OCI-LY1 (cell line): ENCODE data around the gene KLK1.

Source experiments
- H2AFZ ChIP-seq: fragments of 200-600 bp; sonication (generic), shearing (Covaris generic); 2 replicates; pipeline ENCODE4 v1.6.0; 2014; ENCODE audit warnings: antibody characterized with exemption, mild to moderate bottlenecking, low read length
- H3F3A ChIP-seq: fragments of 200-600 bp; sonication (generic), shearing (Covaris generic); 2 replicates; pipeline ENCODE4 v1.6.0; 2014; ENCODE audit warnings: mild to moderate bottlenecking, antibody characterized with exemption, low read length, moderate library complexity; ENCODE audit not compliant: insufficient read depth
- H3K27ac ChIP-seq: fragments of 200-600 bp; sonication (generic); 2 replicates; pipeline ENCODE4 v1.5.1; 2014; ENCODE audit warnings: low read length, mixed run types, mild to moderate bottlenecking, low read depth; ENCODE audit not compliant: poor library complexity, severe bottlenecking
- H3K27me3 ChIP-seq: fragments of 200-600 bp; sonication (generic); 2 replicates; pipeline ENCODE4 v1.6.0; 2014; ENCODE audit warnings: antibody characterized with exemption, mild to moderate bottlenecking, low read length, moderate library complexity; ENCODE audit not compliant: insufficient read depth
- H3K36me3 ChIP-seq: fragments of 200-600 bp; sonication (generic); 2 replicates; pipeline ENCODE4 v1.6.1; 2014; ENCODE audit warnings: mild to moderate bottlenecking, antibody characterized with exemption, low read length, moderate library complexity, mixed read lengths; ENCODE audit not compliant: insufficient read depth
- H3K4me1 ChIP-seq: fragments of 200-600 bp; sonication (generic); 2 replicates; pipeline ENCODE4 v1.5.1; 2014; ENCODE audit warnings: mild to moderate bottlenecking, low read length, moderate library complexity; ENCODE audit not compliant: insufficient read depth, severe bottlenecking
- H3K4me2 ChIP-seq: fragments of 200-600 bp; sonication (generic), shearing (Covaris generic); 2 replicates; pipeline ENCODE4 v1.6.1; 2014; ENCODE audit warnings: low read length
- H3K4me3 ChIP-seq: fragments of 200-600 bp; sonication (generic); 2 replicates; pipeline ENCODE4 v1.5.1; 2014; ENCODE audit warnings: low read length, low read depth, mild to moderate bottlenecking, mixed read lengths; ENCODE audit not compliant: poor library complexity, severe bottlenecking
- H3K79me2 ChIP-seq: fragments of 200-600 bp; shearing (Covaris generic); 2 replicates; pipeline ENCODE4 v1.6.1; 2016; ENCODE audit warnings: mixed run types, low read length, mixed read lengths; ENCODE audit not compliant: insufficient read depth
- H3K9ac ChIP-seq: fragments of 200-600 bp; sonication (generic), shearing (Covaris generic); 2 replicates; pipeline ENCODE4 v1.6.1; 2014; ENCODE audit warnings: mild to moderate bottlenecking, low read length, mixed read lengths
- H3K9me2 ChIP-seq: fragments of 200-600 bp; sonication (generic), shearing (Covaris generic); 2 replicates; pipeline ENCODE4 v1.6.1; 2014; ENCODE audit warnings: low read depth, mild to moderate bottlenecking, low read length, mixed read lengths
- H3K9me3 ChIP-seq: fragments of 200-600 bp; shearing (Covaris generic); 2 replicates; pipeline ENCODE4 v1.6.1; 2014; ENCODE audit warnings: low read length, mixed read lengths
- H4K20me1 ChIP-seq: fragments of 200-600 bp; sonication (generic), shearing (Covaris generic); 2 replicates; pipeline ENCODE4 v1.6.0; 2016; ENCODE audit warnings: mild to moderate bottlenecking, low read length; ENCODE audit not compliant: insufficient read depth
- CTCF ChIP-seq: fragments of 200-600 bp; sonication (generic), shearing (Covaris generic); IDR thresholded peaks from 2 replicates; pipeline ENCODE4 v1.5.1; 2017; ENCODE audit warnings: mild to moderate bottlenecking, antibody characterized with exemption, low read length, moderate library complexity, mixed read lengths
- EZH2 ChIP-seq: fragments of 200-600 bp; sonication (generic), shearing (Covaris generic); IDR thresholded peaks from 2 replicates; pipeline ENCODE4 v1.8.0; 2017; ENCODE audit warnings: borderline replicate concordance, mixed run types, mild to moderate bottlenecking, antibody characterized with exemption, low read length, moderate library complexity, mixed read lengths

The KLK1 gene

GRCh38 chr19:50832666-50833065 lies 9.1 kb upstream of the KLK1 start:
- Histone ChIP-seq H3K4me2 (no peak overlapping the region), H3K4me3 (no peak overlapping the region), H3K9me2 (no peaks in the 10 kb centered on the region), H2AFZ (no peak overlapping the region), H3K79me2 (no peaks in the 10 kb centered on the region), H4K20me1 (no peaks in the 10 kb centered on the region), H3K27ac (no peak overlapping the region), H3K36me3 (no peaks in the 10 kb centered on the region), H3K9me3 (no peaks in the 10 kb centered on the region), H3F3A (no peaks in the 10 kb centered on the region), H3K27me3 (peaks cover 4% of the 10 kb centered on the region; the same call in 1 of the 2 replicates), H3K4me1 (peaks cover 10% of the 10 kb centered on the region), H3K9ac (no peak overlapping the region)
- TF ChIP-seq CTCF (no peak), EZH2 (no peak)

GRCh38 chr19:50831026-50831396 lies 7.4 kb upstream of the KLK1 start:
- Histone ChIP-seq H3K27me3 (peaks cover 4% of the 10 kb centered on the region; the same call in 1 of the 2 replicates), H4K20me1 (no peaks in the 10 kb centered on the region), H3K4me1 (peaks cover 7% of the 10 kb centered on the region), H3K9me3 (no peaks in the 10 kb centered on the region), H3K9ac (no peak overlapping the region), H3K4me3 (no peak overlapping the region), H3K36me3 (no peaks in the 10 kb centered on the region), H3K27ac (no peak overlapping the region), H3K4me2 (no peak overlapping the region), H2AFZ (no peak overlapping the region), H3K79me2 (no peaks in the 10 kb centered on the region), H3F3A (no peaks in the 10 kb centered on the region), H3K9me2 (no peaks in the 10 kb centered on the region)
- TF ChIP-seq EZH2 (no peak), CTCF (no peak)

DNA sequence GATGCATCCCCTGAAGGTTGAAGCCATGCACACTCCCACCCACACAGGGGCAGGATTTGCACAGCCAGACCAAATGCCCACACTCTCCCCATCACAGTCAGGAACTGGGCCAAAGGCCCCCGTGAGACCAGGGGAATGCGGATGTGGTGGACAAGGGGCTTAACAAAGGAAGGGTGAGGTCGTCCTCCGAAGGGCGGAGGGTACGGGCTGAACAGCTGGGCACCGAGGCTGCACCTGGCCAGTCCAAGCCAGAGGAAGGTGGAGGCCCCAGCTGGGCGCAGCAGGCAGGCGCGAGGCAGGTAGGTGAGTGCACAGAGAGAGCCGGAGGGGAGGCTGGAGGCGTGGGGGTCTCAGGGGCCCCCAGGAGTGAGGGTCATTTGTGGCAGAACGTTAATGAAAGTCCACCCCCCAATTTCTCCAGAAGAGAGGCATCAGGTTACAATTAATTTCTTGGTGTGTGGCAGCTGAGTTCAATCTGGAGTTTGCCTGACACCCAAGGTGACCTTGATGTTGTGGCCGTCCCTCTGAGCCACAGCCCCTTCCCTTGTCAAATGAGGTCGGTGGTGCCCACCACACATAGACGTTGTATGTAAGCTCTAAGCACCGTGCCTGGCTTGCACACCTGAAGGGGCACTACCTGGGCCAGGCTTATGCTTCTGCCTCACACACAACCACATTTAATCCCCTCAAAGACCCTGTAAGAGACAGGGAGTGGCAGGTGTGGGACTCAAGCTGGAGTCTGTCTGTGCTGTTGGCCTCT lies 6.9 kb upstream of the KLK1 start:
- Histone ChIP-seq H4K20me1 (no peaks in the 10 kb centered on the region), H3K79me2 (no peaks in the 10 kb centered on the region), H3K4me1 (peaks cover 3% of the 10 kb centered on the region), H3K9me2 (no peaks in the 10 kb centered on the region), H3K27me3 (peaks cover 4% of the 10 kb centered on the region; the same call in 1 of the 2 replicates), H3K9ac (no peak overlapping the region), H3K36me3 (no peaks in the 10 kb centered on the region), H3K27ac (no peak overlapping the region), H3K4me2 (no peak overlapping the region), H2AFZ (no peak overlapping the region), H3K9me3 (no peaks in the 10 kb centered on the region), H3F3A (no peaks in the 10 kb centered on the region), H3K4me3 (no peak overlapping the region)
- TF ChIP-seq EZH2 = no peak
- TF ChIP-seq CTCF = no peak
